Colonic mucosa (tissue), 4 donors: ENCODE results near the gene LRIF1. TPM values are rescaled to one million over a fixed set of nuclear protein-coding genes. Genes with fewer than 3 reads are reported as not detected.
"Not testable (repeated sequence)": the region's sequence is repeated elsewhere in the genome, so short reads cannot be mapped to it uniquely, and the experiment has no call there.

Experiments used
- DNase-seq: peaks from one replicate; pipeline ENCODE4 v3.0.0-alpha.2; 2020
- H3K27ac ChIP-seq: fragments of 200-600 bp; one replicate; pipeline ENCODE4 v1.8.0; 2021
- H3K27me3 ChIP-seq: fragments of 200-600 bp; one replicate; pipeline ENCODE4 v1.8.0; 2021
- H3K36me3 ChIP-seq: fragments of 200-600 bp; one replicate; pipeline ENCODE4 v1.8.0; 2021
- H3K4me1 ChIP-seq: fragments of 200-600 bp; one replicate; pipeline ENCODE4 v1.8.0; 2021; ENCODE audit warnings: mild to moderate bottlenecking
- H3K4me3 ChIP-seq: fragments of 200-600 bp; one replicate; pipeline ENCODE4 v1.8.0; 2021
- H3K9ac ChIP-seq, 2 donors: one replicate each; pipeline ENCODE4 v1.7.0; 2013; ENCODE audit warnings: control low read depth in 2 of 2, low read depth in 2 of 2, low read length in 2 of 2
- H3K9me3 ChIP-seq: fragments of 200-600 bp; one replicate; pipeline ENCODE4 v1.8.0; 2021
- intact Hi-C: fragments of 100-400 bp; cut with DNase I; formaldehyde crosslinking; loops from one replicate; pipeline ENCODE4 v1.14.1; 2022
- total RNA-seq, 2 donors: library from RNA; stranded (reverse); fragmentation: NEBNext Ultra II Directional in 1 of 2; extraction: Animal tissue kit (Norgen Biotek cat#: 25700) in 1 of 2; gene quantifications; one replicate each; pipeline ENCODE4 v1.2.1, GENCODE V29; 2021
- TF ChIP-seq, protein P1 (sequence below): fragments of 200-600 bp; IDR thresholded peaks from one replicate; pipeline ENCODE4 v1.8.0; 2022; ENCODE audit warnings: antibody characterized with exemption, mild to moderate bottlenecking
- donor health status: healthy.
- donor health status: DM: no; HTN: no; CAD: no.
- donor health status: DM: no; HTN: no; CAD: no.

LRIF1 gene, protein sequence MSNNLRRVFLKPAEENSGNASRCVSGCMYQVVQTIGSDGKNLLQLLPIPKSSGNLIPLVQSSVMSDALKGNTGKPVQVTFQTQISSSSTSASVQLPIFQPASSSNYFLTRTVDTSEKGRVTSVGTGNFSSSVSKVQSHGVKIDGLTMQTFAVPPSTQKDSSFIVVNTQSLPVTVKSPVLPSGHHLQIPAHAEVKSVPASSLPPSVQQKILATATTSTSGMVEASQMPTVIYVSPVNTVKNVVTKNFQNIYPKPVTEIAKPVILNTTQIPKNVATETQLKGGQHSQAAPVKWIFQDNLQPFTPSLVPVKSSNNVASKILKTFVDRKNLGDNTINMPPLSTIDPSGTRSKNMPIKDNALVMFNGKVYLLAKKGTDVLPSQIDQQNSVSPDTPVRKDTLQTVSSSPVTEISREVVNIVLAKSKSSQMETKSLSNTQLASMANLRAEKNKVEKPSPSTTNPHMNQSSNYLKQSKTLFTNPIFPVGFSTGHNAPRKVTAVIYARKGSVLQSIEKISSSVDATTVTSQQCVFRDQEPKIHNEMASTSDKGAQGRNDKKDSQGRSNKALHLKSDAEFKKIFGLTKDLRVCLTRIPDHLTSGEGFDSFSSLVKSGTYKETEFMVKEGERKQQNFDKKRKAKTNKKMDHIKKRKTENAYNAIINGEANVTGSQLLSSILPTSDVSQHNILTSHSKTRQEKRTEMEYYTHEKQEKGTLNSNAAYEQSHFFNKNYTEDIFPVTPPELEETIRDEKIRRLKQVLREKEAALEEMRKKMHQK
- total RNA-seq, result 10 to 100 TPM in 1 of 2 donors, 1 to 10 TPM in 1; 8.9 to 13.0 TPM

DNA sequence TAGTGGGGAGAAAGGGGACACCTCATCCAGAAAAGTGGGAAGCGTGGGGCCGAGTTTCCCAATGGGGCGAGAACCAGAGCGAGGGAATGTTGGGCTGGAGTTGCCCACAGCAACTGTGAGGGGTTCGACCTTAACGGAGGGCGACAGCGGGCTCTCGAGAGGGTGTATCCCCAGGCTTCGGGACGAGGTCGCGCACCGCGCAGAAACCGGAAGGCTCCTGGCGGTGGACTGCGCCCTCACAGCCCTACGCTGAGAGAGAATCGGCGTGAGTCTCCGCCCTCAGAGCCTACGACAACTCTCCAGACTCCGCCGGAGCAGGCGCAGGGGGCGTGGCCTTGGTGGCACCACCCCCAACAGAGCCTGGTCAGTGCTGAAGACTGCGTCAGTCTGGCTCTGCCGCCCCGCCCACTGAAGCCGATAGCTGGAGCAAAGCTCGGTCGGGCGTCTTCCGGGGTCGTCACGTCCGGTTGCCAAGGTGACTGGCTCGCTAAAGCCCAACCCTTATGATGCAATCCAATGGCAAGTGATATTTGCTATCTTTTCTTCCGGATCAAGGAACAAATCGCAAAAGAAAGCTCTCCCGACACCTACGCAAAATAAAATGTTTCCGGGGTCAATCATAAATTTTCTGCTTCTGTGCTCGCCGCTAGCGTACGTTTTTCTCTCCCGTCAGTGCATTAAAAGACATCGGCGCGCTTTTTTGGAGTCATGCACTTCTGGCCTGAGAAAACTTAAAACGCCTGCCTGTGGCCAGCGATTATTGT is at the start of gene LRIF1:
Gene LRIF1, minus strand, starts transcription at position 232 of the 764 bp plus-strand sequence. CDS start 234 bp downstream, outside the sequence.
- Histone ChIP-seq H3K9me3 (no peaks in the 10 kb centered on the region), H3K27ac (peak within 1 kb of the TSS; percentile 89), H3K4me3 (peak within 1 kb of the TSS; percentile 54), H3K9ac (peak within 1 kb of the TSS; percentile 62 to 65), H3K27me3 (no peaks in the 10 kb centered on the region), H3K4me1 (no peaks in the 10 kb centered on the region), H3K36me3 (no peaks in the 10 kb centered on the region)
- DNase-seq, result peak; percentile 99
- TF ChIP-seq, protein P1, sequence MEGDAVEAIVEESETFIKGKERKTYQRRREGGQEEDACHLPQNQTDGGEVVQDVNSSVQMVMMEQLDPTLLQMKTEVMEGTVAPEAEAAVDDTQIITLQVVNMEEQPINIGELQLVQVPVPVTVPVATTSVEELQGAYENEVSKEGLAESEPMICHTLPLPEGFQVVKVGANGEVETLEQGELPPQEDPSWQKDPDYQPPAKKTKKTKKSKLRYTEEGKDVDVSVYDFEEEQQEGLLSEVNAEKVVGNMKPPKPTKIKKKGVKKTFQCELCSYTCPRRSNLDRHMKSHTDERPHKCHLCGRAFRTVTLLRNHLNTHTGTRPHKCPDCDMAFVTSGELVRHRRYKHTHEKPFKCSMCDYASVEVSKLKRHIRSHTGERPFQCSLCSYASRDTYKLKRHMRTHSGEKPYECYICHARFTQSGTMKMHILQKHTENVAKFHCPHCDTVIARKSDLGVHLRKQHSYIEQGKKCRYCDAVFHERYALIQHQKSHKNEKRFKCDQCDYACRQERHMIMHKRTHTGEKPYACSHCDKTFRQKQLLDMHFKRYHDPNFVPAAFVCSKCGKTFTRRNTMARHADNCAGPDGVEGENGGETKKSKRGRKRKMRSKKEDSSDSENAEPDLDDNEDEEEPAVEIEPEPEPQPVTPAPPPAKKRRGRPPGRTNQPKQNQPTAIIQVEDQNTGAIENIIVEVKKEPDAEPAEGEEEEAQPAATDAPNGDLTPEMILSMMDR, result peak; percentile 33
- intact Hi-C loops, result no loop called here

DNA sequence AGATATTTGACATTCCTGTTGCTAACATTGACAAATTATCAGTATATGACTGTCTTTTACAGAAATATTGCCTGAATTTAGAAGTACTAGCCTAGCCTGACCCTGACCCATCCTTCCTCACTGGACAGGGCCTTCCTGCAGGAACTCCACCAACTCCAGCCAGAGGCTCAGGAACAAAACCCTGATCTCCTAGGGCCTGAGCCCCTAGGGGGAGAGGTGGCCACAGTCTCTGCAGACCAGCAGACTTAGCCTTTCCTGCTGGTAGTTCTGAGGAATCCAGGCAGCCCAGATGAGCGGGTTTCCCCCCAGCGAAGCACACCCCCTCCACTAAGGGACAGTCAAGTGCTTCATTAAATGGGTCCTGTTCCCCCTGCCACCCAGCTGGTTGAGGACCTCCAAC is 44.3 kb upstream of the LRIF1 start:
- Histone ChIP-seq H3K4me1 (no peaks in the 10 kb centered on the region), H3K4me3 (no peak overlapping the region), H3K27ac (no peak overlapping the region), H3K9me3 (no peaks in the 10 kb centered on the region), H3K27me3 (no peaks in the 10 kb centered on the region), H3K9ac (no peak overlapping the region), H3K36me3 (no peaks in the 10 kb centered on the region)
- intact Hi-C loops, result loop anchor here (1.0 kb wide), 1 partner anchor 10 kb away; no protein-coding TSS in a partner anchor
- TF ChIP-seq, protein P1, result no peak
- no peak for DNase-seq

DNA sequence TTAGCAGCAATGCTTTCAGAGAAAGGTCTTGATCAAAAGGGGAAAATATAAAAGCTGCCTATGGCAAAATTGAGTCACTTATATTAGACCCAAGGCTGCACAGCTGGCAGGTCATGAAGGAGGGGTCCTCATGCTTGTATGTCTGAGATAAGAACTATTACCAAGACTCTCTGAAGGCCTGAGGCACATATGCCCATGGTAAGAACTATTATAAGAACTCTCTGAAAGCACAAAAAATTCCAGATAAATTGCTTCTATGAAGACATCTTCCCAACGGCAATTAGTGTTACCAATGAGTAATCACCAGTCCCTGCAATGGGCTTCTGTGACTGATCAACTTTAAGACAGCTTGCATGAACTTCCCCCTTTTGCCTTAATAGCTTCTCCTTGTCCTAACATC is 42.8 kb upstream of the LRIF1 start:
- intact Hi-C loops, result no loop called here
- Histone ChIP-seq H3K4me1 (no peaks in the 10 kb centered on the region), H3K4me3 (no peak overlapping the region), H3K36me3 (no peaks in the 10 kb centered on the region), H3K27ac (no peak overlapping the region), H3K27me3 (no peaks in the 10 kb centered on the region), H3K9me3 (no peaks in the 10 kb centered on the region), H3K9ac (no peak overlapping the region)
- TF ChIP-seq, protein P1, result no peak
- no peak for DNase-seq

DNA sequence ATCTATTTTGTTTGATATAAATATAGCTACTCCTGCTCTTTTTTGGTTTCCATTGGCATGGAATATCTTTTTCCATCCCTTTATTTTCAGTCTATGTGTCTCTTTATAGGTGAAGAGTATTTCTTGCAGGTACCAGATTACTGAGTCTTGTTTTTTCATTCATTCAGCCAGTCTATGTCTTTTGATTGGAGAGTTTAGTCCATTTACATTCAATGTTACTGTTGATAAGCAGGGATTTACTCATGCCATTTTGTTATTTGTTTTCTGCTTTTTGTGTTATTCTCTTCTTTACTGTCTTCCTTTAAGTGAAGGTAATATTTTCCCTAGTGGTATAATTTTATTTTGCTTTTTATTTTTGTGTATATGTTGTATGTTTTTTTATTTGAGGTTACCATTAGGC is 35.9 kb upstream of the LRIF1 start:
- H3K4me1 ChIP-seq, DNase-seq, H3K9me3 ChIP-seq, H3K27me3 ChIP-seq, H3K27ac ChIP-seq, H3K9ac ChIP-seq, H3K4me3 ChIP-seq, intact Hi-C loops, H3K36me3 ChIP-seq: not testable (repeated sequence)

DNA sequence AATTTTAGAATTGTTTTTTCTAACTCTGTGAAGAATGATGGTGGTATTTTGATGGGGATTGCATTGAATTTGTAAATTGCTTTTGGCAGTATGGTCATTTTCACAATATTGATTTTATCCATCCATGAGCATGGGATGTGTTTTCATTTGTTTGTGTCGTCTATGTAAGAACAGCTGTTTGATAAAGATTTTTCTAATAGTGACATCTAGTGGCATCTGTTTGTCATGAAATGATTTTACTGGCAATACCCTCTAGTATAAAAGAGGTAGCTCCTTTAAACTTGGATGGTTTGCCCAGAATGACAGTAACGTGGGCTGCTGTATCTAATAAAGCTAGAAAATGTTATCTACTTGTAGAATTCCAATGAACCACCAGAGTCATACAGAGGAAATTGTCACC is 28.6 kb upstream of the LRIF1 start:
- intact Hi-C loops, result not testable (repeated sequence)

DNA sequence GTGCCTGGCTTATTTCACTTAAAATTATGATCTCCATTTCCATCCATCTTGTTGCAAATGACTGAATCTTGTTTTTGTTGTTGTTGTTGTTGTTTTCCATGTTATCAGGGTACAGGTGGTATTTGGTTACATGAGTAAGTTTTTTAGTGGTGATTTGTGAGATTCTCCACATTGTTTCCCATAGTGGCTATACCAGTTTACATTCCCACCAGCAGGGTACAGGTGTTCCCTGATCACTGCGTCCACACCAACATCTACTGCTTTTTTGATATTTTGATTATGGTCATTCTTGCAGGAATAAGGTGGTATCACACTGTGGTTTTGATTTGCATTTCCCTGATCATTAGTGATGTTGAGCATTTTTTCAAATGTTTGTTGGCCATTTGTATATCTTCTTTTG is 27.6 kb upstream of the LRIF1 start:
- intact Hi-C loops, H3K9ac ChIP-seq, H3K4me3 ChIP-seq, H3K4me1 ChIP-seq, H3K27ac ChIP-seq, H3K36me3 ChIP-seq, H3K9me3 ChIP-seq, H3K27me3 ChIP-seq, DNase-seq: not testable (repeated sequence)

More for the DNA sequence above, 28.6 kb upstream of the LRIF1 start:
- not testable (repeated sequence) for DNase-seq, H3K4me3 ChIP-seq, H3K9ac ChIP-seq, H3K27me3 ChIP-seq, H3K36me3 ChIP-seq, H3K27ac ChIP-seq, H3K9me3 ChIP-seq, H3K4me1 ChIP-seq
- TF ChIP-seq, protein P1, result peak; percentile 25
